ENCODE data around the gene PRICKLE2.

Gene PRICKLE2, protein sequence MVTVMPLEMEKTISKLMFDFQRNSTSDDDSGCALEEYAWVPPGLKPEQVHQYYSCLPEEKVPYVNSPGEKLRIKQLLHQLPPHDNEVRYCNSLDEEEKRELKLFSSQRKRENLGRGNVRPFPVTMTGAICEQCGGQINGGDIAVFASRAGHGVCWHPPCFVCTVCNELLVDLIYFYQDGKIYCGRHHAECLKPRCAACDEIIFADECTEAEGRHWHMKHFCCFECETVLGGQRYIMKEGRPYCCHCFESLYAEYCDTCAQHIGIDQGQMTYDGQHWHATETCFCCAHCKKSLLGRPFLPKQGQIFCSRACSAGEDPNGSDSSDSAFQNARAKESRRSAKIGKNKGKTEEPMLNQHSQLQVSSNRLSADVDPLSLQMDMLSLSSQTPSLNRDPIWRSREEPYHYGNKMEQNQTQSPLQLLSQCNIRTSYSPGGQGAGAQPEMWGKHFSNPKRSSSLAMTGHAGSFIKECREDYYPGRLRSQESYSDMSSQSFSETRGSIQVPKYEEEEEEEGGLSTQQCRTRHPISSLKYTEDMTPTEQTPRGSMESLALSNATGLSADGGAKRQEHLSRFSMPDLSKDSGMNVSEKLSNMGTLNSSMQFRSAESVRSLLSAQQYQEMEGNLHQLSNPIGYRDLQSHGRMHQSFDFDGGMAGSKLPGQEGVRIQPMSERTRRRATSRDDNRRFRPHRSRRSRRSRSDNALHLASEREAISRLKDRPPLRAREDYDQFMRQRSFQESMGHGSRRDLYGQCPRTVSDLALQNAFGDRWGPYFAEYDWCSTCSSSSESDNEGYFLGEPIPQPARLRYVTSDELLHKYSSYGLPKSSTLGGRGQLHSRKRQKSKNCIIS

GRCh38 chr3:64224826-64225610 lies at the start of gene PRICKLE2:
Gene PRICKLE2, minus strand, starts transcription at chr3:64225466. Its CDS starts 26,539 bp downstream, at chr3:64198927.
- DNase-seq (ENCODE audit: low read depth), result no peak

DNA sequence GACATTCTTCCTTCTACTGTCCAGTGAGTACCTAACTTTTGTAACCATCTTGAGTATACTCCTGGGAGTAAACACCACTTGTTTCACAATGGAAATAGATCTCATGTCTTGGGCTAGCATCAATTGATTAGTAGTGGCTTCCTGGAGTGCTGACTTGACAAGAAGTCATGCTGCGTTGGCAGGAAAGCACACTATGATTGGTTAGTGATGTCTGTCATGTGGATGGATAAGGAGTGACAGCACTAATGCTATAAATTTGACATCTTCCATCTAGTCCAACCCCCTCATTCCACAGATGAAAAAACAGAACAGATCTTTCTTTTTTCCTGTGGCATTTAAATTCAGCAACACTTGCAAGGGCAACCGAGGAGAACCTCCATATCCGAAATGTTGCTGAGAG lies 47.6 kb upstream of the PRICKLE2 start:
- no peak for DNase-seq (ENCODE audit: low read depth)

- DNase-seq (ENCODE audit: low read depth), result no peak
Measured at GRCh38 chr3:64272271-64272670, 47.0 kb upstream of the PRICKLE2 start.

GRCh38 chr3:64271631-64272030 lies 46.4 kb upstream of the PRICKLE2 start:
- no peak for DNase-seq (ENCODE audit: low read depth)

GRCh38 chr3:64270866-64271260 lies 45.6 kb upstream of the PRICKLE2 start:
- no peak for DNase-seq (ENCODE audit: low read depth)

DNA sequence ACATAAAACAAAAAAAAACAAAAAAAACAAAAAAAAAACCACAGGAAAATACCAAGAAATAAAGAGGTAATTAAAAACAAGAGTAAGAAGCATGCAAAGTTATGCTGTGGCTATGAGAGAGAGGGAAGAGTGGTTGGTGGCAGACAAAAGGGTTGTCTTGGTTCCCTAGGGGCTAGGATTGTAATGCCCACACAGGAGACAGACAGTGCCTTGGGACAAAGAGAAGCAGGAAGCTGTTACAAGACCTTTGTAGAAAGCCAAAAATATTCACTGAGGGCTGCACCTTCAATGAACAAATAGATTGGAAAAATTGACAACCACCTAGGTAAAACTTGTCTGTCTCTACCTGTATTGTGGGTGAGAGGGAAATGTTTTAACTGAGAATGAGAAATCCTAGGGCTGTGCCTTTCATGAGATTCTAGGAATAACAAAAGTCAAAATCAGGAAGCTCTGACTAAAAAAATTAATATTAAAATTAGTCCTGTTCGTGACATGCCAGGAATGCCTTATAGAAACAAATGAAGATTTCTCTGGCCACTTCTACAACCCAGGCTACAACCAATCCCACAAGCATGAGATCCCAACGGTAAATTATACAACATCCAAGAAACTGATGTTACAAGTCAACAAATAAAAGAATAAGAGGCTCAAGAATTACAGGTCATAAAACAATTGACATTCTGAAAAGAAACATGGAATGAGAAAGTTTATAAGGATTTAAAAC lies 45.0 kb upstream of the PRICKLE2 start:
- no peak for DNase-seq (ENCODE audit: low read depth)

DNA sequence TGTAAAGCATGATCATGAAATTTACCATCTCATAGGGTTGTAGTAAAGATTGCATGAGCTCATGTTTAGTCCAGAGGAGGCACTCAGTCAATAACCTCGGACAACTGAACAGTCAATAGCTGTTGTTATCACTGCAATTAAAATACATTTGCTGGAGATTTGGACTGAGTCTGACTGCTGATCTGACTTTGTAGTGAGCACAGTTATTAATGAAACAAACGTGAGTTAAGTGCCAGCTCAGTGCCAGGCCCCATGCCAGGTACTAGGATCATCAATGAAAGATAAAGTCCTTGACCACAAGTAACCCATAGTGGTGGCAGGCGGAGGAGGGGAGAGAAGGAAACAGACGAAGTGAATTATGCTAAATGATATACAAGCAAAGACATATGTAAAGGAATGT lies 43.7 kb upstream of the PRICKLE2 start:
- no peak for DNase-seq (ENCODE audit: low read depth)

GRCh38 chr3:64267721-64268604 lies 42.7 kb upstream of the PRICKLE2 start:
- DNase-seq (ENCODE audit: low read depth), result no peak

GRCh38 chr3:64266983-64267382 lies 41.7 kb upstream of the PRICKLE2 start:
- DNase-seq (ENCODE audit: low read depth), result no peak

- no peak for DNase-seq (ENCODE audit: low read depth)
Measured at GRCh38 chr3:64266065-64266931, 41.0 kb upstream of the PRICKLE2 start.

DNA sequence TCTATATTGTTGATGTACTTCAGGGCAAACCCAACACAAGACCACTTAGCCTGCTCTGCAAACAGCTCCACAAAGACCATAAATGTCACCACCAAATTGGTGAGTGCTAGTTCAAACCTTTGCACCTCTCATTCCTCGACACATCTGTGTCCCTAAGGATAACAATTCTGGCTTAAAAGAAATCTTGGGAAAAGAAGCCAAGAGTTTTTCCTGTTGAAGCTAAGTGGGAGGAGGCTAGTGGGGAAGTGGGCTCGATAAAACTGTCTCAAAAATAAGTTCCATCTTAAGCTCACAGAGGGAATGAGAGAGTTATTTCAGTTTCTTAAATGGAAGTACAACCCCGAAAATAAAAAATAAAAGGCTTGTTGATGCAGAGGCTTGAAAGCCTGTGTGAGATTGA lies 40.4 kb upstream of the PRICKLE2 start:
- DNase-seq (ENCODE audit: low read depth), result no peak

GRCh38 chr3:64264501-64265109 lies 39.3 kb upstream of the PRICKLE2 start:
- no peak for DNase-seq (ENCODE audit: low read depth)

DNA sequence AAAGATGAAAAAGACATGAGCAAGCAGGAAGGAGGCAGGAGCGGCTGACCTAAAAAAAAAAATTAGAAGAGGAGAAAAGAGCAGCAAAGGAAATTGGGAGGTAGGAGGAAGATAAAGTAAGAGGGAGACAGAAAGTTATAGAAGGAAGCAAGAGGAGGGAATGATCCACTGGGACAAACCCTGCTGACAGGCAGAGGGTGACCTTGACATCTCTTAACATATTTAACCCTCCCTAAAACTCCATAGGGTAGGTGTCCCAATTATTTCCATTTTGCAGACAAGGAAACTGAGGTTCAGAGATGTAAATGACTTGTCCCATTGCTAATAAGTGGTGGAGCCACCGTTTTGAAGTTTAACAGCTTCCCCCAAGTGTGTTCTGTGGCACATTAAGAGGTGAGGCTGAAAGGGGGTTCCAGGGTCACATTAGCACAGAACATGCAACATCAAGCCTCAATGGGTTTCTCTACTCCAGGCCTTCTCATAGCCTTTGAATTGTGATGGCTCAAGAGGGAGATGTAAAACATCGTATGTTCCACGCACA lies 37.4 kb upstream of the PRICKLE2 start:
- no peak for DNase-seq (ENCODE audit: low read depth)

DNA sequence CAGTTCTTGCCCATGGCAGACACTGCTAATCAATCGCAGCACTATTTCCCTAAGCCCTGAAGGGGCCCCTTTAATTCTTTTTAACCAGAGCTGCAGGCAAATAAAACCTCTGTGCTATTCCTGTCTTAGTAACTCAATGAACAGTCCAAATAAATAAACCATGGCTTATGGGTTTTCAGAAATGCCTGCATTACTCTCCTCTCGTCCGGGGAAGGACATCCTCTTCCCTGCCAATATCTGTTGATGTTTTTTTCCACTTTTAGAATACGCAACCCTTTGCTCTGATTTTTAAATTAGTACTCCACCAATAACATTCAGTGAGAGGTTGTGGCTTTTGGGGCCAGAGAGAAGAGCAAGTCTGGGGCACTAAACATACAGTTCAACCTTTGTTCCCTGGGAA lies 35.2 kb upstream of the PRICKLE2 start:
- no peak for DNase-seq (ENCODE audit: low read depth)

DNA sequence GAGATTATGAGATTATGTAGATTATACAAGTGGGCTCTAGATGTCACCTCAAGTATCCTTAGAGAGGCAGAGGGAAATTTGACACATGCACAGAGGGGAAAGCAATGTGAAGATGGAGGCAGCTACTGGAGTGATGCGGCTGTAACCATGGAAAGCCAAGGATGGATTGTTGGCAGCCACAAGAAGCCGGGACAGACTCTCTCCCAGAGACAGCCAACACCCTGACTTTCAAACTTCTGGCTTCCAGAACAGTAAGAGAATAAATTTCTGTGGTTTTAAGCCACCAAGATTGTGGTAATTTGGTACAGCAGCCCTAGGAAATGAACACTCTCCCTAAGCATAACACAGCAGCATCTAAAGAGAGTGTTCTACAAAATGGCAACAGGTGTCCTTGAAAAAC lies 34.4 kb upstream of the PRICKLE2 start:
- no peak for DNase-seq (ENCODE audit: low read depth)

GRCh38 chr3:64257100-64257755 lies 32.0 kb upstream of the PRICKLE2 start:
- no peak for DNase-seq (ENCODE audit: low read depth)

DNA sequence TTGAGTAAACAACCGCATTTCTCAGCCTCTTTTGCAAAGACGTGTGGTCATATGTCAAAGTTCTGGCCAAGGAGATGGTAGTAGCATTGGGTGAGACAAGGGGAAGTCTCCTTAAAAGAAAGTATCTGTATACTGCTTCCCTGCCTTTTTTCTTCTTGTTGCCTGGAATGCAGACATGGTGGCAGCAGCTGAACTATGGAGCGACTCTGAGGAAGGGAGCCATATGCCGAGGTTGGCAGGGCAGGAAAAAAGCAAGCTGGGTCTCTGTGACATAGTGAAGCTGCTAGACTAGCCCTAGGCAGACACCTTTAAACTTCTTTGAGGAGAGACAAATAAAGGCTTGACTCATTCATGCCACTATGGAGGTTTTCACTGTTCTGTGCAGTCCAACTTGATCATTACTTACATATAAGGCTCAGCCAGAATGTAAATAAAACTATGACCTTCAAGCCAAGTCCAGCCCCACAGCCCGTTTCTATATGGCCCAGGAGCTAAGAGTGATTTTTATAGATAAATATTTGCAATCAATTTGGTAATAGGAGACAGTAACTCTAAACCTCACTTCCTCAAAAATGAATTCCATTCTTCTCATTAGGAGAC lies 30.6 kb upstream of the PRICKLE2 start:
- no peak for DNase-seq (ENCODE audit: low read depth)

DNA sequence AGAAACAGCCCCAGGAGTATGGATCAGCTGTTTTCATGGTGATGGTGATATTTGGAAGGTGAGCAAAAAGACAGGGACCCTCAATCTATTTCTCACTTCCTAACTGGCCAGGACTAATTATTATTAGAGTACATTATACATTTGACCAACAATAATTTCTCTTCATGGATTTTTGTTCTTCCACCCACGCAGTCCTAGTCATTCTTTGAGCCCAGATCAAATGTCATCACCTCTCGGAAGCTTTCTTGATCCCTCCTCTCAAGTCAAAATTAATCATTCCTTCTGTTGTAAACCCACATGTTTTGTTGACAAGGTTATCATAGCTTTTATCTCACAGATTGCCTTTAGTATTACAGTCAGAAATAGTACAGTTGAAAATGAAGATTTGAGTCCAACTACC lies 29.2 kb upstream of the PRICKLE2 start:
- no peak for DNase-seq (ENCODE audit: low read depth)
